Heart right ventricle (tissue), 16 donors: Measurements from ENCODE around the gene ANO2. TPM values are rescaled to one million over a fixed set of nuclear protein-coding genes. Genes with fewer than 3 reads are reported as not detected.
"Not testable (repeated sequence)": the region's sequence is repeated elsewhere in the genome, so short reads cannot be mapped to it uniquely, and the experiment has no call there.

Experiments used
- ATAC-seq, 8 donors: fragments of 200-7000 bp; cut with Tn5 transposase; one replicate each; pipeline ENCODE4 v1.9.1; 2020; ENCODE audit warnings: mild to moderate bottlenecking in 8 of 8, moderate library complexity in 8 of 8, moderate number of reproducible peaks in 1 of 8
- DNase-seq, 2 donors: peaks; one replicate each; pipeline ENCODE4 v3.0.0-alpha.2; 2020
- H3K27ac ChIP-seq, 10 donors: fragments of 200-600 bp; sonication (generic) in 2 of 10; one replicate each; pipeline versions ENCODE4 v1.5.0 to v1.8.0; 2020 to 2022; ENCODE audit warnings: mild to moderate bottlenecking in 3 of 10
- H3K27me3 ChIP-seq, 7 donors: fragments of 200-600 bp; one replicate each; pipeline ENCODE4 v1.8.0; 2021 to 2022; ENCODE audit warnings: mild to moderate bottlenecking in 2 of 7
- H3K36me3 ChIP-seq, 9 donors: fragments of 200-600 bp; sonication (generic) in 1 of 9; one replicate each; pipeline versions ENCODE4 v1.5.0 to v1.8.0; 2020 to 2022; ENCODE audit warnings: mild to moderate bottlenecking in 2 of 9
- H3K4me1 ChIP-seq, 9 donors: fragments of 200-600 bp; sonication (generic) in 1 of 9; one replicate each; pipeline versions ENCODE4 v1.5.0 to v1.8.0; 2020 to 2022; ENCODE audit warnings: mild to moderate bottlenecking in 4 of 9
- H3K4me3 ChIP-seq, 10 donors: fragments of 200-600 bp; sonication (generic) in 2 of 10; one replicate each; pipeline versions ENCODE4 v1.5.0 to v1.8.0; 2020 to 2022; ENCODE audit warnings: mild to moderate bottlenecking in 7 of 10, moderate library complexity in 2 of 10
- H3K9me3 ChIP-seq, 11 donors: fragments of 200-600 bp in 10 of 11; sonication (generic) in 2 of 11; one replicate each; pipeline versions ENCODE4 v1.5.0 to v1.8.0; 2013 to 2022; ENCODE audit warnings: mild to moderate bottlenecking in 2 of 11, control low read depth in 1 of 11, moderate library complexity in 1 of 11
- CTCF ChIP-seq, 9 donors: fragments of 200-600 bp; sonication (generic) in 2 of 9; IDR thresholded peaks; one replicate each; pipeline versions ENCODE4 v1.5.0 to v1.8.0; 2021 to 2022; ENCODE audit warnings: antibody characterized with exemption in 9 of 9, mild to moderate bottlenecking in 5 of 9, moderate library complexity in 1 of 9
- WGBS, 2 donors: extraction: QIAGEN DNeasy Blood & Tissue Kit; methylation state at CpG; one replicate each; pipeline ENCODE4 v1.1.7; 2013; ENCODE audit warnings: inconsistent platforms in 1 of 2; 5-methylcytosine and 5-hydroxymethylcytosine counted together
- intact Hi-C, 10 donors: fragments of 100-400 bp; cut with DNase I; formaldehyde crosslinking; loops; one replicate each; pipeline versions ENCODE4 v1.11.1 to v1.14.2; 2022
- polyA plus RNA-seq, 2 donors: library from polyadenylated mRNA; stranded (reverse); fragments of 200-250 nt; gene quantifications; one replicate each; pipeline ENCODE4 v1.2.3, GENCODE V29; 2013
- total RNA-seq, 10 donors: library from RNA; stranded (reverse); fragmentation: NEBNext Ultra II Directional in 3 of 10; extraction: Animal tissue kit (Norgen Biotek cat#: 25700) in 3 of 10; gene quantifications; one replicate each; pipeline versions ENCODE4 v1.2.1 to v1.2.4, GENCODE V29; 2021 to 2023
- donor health status: Arrhythmogenic right ventricular cardiomyopathy.
- donor health status: ischemic (EF 13 %, LVEDD 7.1; RV severe dilation, severe dysfunction).
- donor health status: healthy with polysubstance abuse.
- donor health status: DM: no; HTN: yes; CAD: no.
- donor health status: DM: no; HTN: no; CAD: no.
- donor health status: ischemic (EF 25% LVEDD 6.9; RV normal size, moderate dysfunction).
- donor health status: ischemic (EF 25% LVEDD 5.7; RV mildly dilated, moderate dysfunction).
- donor health status: healthy.
- donor health status: DM: yes; HTN: yes; CAD: no.
- donor health status: Ischemic cardiomyopathy.
- donor health status: ischemic (EF 35%, LVEDD 5.7; RV mildly dilated, moderate dysfunction).
- donor health status: nonischemic (EF 11% LVEDD 7.7; RV severe dilation, severe dysfunction).
- donor health status: DM: yes; HTN: yes; CAD: no.
- donor health status: PGD.
- donor health status: ischemic (EF 29% LVEDD 5.4; RV normal size, mild dysfunction).
- donor health status: nonischemic (EF 23%, LVEDD 6.1; RV moderate dilation, normal function).

ANO2 gene
- total and polyA plus RNA-seq, 12 donors = 4.0 to 15.2 (median 12.0) TPM

GRCh38 chr12:5685935-5686334 lies 259.1 kb downstream of the ANO2 start:
- no peak overlapping the region for H3K27ac ChIP-seq
- peaks cover 0 to 6% (median 0%) of the 10 kb centered on the region in 7 donors for H3K27me3 ChIP-seq
- H3K9me3 ChIP-seq = no peaks in the 10 kb centered on the region
- no peak for ATAC-seq
- no peak for DNase-seq
- H3K36me3 ChIP-seq = no peaks in the 10 kb centered on the region
- intact Hi-C loops = no loop called here
- no peaks in the 10 kb centered on the region for H3K4me1 ChIP-seq
- TF ChIP-seq CTCF (IDR thresholded peaks at IDR 0.05) = no peak
- H3K4me3 ChIP-seq = no peak overlapping the region
- 69 to 76% methylated on average over 3 of the region's 3 CpGs for WGBS, 2 donors

- ATAC-seq (no peak), DNase-seq (no peak)
- WGBS, 2 donors = 74 to 79% methylated on average over 2 of the region's 2 CpGs
- peaks cover 0 to 6% (median 0%) of the 10 kb centered on the region in 7 donors for H3K27me3 ChIP-seq
- H3K27ac ChIP-seq = no peak overlapping the region
- intact Hi-C loops = no loop called here
- no peaks in the 10 kb centered on the region for H3K36me3 ChIP-seq
- TF ChIP-seq CTCF (IDR thresholded peaks at IDR 0.05) = no peak
- H3K9me3 ChIP-seq = no peaks in the 10 kb centered on the region
- no peaks in the 10 kb centered on the region for H3K4me1 ChIP-seq
- H3K4me3 ChIP-seq = no peak overlapping the region
Observed at GRCh38 chr12:5684989-5685388, 260.1 kb downstream of the ANO2 start.

- ATAC-seq (no peak), DNase-seq (no peak)
- Histone ChIP-seq H3K36me3 (no peaks in the 10 kb centered on the region), H3K27me3 (peaks cover 0 to 6% (median 0%) of the 10 kb centered on the region in 7 donors), H3K27ac (no peak overlapping the region), H3K9me3 (no peaks in the 10 kb centered on the region), H3K4me3 (no peak overlapping the region), H3K4me1 (no peaks in the 10 kb centered on the region)
- no peak for TF ChIP-seq CTCF (IDR thresholded peaks at IDR 0.05)
- WGBS, 2 donors = 84 to 86% methylated on average over 3 of the region's 3 CpGs
- intact Hi-C loops = no loop called here
Observed at GRCh38 chr12:5682581-5682980, 262.5 kb downstream of the ANO2 start.

- Histone ChIP-seq H3K4me1 (no peaks in the 10 kb centered on the region), H3K27me3 (no peaks in the 10 kb centered on the region), H3K4me3 (no peak overlapping the region), H3K9me3 (no peaks in the 10 kb centered on the region), H3K36me3 (no peaks in the 10 kb centered on the region), H3K27ac (no peak overlapping the region)
- TF ChIP-seq CTCF (IDR thresholded peaks at IDR 0.05) = no peak
- DNase-seq (no peak), ATAC-seq (no peak)
- WGBS, 2 donors = 85 to 93% methylated on average over 5 of the region's 5 CpGs
- intact Hi-C loops = no loop called here
Observed at GRCh38 chr12:5678176-5678575, 266.9 kb downstream of the ANO2 start.

- H3K4me1 ChIP-seq, intact Hi-C loops, H3K27me3 ChIP-seq, H3K27ac ChIP-seq, H3K36me3 ChIP-seq, H3K9me3 ChIP-seq, H3K4me3 ChIP-seq, DNase-seq, ATAC-seq: not testable (repeated sequence)
- 94 to 96% methylated on average over 1 of the region's 1 CpG for WGBS, 2 donors
Observed at GRCh38 chr12:5669624-5670023, 275.4 kb downstream of the ANO2 start.
